ENCODE results near the gene CDC42SE2.

DNA sequence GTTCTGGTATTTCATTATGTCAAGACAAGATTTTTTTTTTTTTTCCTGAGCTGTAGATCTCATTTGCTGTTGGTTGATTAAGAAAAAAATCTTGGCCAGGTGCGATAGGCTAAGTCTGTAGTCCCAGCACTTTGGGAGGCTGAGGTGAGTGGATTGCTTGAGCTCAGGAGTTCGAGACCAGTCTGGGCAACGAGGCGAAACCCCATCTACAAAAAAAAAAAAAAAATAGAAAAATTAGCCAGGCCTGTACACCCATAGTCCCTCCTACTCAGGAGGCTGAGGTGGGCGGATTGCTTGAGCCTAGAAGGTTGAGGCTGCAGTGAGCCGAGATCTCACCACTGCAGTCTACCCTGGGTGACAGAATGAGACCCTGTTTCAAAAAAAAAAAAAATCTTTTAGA lies 12.2 kb downstream of the CDC42SE2 start:
- TF ChIP-seq, protein P1, sequence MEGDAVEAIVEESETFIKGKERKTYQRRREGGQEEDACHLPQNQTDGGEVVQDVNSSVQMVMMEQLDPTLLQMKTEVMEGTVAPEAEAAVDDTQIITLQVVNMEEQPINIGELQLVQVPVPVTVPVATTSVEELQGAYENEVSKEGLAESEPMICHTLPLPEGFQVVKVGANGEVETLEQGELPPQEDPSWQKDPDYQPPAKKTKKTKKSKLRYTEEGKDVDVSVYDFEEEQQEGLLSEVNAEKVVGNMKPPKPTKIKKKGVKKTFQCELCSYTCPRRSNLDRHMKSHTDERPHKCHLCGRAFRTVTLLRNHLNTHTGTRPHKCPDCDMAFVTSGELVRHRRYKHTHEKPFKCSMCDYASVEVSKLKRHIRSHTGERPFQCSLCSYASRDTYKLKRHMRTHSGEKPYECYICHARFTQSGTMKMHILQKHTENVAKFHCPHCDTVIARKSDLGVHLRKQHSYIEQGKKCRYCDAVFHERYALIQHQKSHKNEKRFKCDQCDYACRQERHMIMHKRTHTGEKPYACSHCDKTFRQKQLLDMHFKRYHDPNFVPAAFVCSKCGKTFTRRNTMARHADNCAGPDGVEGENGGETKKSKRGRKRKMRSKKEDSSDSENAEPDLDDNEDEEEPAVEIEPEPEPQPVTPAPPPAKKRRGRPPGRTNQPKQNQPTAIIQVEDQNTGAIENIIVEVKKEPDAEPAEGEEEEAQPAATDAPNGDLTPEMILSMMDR (conservative IDR thresholded peaks at IDR 0.05) = no peak
- no peak for TF ChIP-seq EZH2 (IDR thresholded peaks at IDR 0.05; ENCODE audit: low read depth)

Measured in PC-9 (cell line).